ENCODE measurements around the gene PLOD3.

Gene PLOD3

DNA sequence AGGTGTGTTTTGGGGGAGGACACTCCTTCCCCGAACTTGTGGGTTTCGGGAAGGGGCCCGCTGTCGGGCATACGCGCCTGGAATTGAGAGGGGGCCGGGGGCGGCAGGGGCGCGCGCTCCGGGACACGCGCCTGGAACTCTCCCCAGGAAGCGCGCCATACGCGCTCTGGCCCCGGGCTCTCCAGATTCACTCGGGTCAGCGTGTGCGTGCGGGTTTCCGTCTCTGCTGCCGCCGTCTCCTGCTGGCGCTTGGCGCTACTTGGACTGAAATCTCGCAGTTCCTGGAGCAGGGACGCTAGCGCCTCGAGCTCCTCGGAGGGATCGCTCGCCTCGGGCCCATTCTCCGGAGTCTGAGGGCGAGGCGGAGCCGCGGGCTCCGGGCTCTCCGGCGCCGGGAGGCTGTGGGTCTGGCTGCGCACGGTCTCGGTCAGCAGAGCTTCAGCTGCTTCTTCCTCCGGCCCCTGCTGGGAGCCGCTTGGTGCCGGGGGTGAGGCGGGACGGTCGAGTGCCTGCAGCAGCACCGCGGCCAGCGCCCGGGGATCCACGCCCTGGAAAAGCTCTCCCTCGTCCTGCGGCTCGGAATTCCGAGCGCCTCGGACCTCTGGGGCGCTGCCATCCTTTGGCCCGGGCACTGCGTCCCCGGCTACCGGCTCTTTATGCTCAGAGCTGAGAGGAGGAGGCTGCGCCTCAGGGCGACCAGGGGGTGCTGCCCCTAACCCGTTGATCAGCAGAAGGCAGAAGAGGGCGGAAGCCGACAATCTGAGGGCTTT is 53.1 kb downstream of the PLOD3 start:
- peak; percentile 84 for DNase-seq

GRCh38 chr7:101163279-101164070 is 53.9 kb downstream of the PLOD3 start:
- DNase-seq: peak; percentile 93

- DNase-seq: peak; percentile 96
These were observed 54.7 kb downstream of the PLOD3 start for GRCh38 chr7:101162551-101163278.

GRCh38 chr7:101161692-101162471 is 55.5 kb downstream of the PLOD3 start:
- DNase-seq: no peak

DNA sequence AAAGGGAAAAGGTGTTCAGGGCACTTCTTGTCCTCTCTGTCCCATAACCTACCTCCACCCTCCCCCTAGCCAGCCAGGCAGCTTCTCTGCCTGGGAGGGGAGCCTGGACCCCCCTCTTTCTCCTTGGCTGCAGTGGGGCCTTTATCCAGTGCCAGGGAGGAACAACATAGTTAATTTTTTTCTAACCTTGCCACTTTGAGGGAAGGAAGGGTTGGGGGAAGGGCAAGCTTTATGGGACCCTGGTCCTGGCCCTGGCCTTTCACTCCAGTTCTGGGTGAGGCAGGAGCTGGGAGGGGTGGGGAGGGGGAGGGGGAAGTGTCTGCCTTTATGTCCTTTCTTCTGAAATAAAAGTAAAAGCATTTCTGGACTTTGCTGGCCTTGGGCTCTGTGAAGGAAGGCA is 56.5 kb downstream of the PLOD3 start:
- DNase-seq: no peak

DNA sequence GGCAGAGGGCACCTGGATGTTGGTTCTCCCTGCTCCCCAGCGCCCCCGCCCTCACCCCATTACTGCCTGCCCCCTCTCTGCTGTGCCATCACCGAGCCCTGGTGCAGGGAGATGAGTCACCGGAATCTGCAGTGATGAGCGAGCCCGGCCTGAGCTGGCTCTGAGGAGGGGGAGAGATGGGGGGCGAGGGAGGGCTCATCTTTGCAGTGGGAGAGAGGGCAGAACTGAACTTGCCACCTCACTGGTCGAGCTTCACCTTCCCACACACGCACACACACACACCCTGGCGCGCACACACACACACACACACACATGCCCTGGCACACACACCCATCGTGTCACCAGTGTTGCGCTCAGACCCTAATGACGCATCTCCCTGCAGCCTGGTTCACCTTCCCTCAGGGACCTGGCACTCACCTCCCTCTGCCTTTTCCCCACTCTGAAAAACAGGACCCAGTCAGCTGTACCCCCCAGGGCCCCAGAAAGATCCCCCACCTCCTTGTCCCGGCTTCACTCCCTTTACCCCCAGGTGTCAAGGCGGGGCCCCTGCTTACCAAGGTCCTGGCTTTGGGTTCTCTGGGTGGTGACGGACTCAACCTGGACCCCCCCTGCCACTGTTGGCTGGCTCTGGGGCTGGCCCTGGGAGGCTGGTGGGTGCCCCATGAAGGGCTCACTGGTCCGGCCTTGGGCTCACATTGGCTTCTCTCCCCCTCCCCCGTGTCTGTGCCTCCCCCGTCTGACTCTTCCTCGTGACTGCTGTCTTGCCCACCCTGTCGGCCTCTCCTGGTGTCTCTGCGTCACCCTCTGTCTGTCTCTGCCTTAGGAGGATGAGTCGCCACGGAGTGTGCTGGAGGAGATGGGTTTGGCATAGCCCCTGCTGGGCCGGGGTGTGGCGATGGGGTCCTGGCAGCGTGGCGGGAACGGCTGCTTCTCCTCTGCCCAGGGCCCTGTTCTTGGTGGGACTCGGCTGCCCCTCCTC is 57.4 kb downstream of the PLOD3 start:
- no peak for DNase-seq

- DNase-seq: no peak
These were observed 60.4 kb downstream of the PLOD3 start for GRCh38 chr7:101156866-101157589.

DNA sequence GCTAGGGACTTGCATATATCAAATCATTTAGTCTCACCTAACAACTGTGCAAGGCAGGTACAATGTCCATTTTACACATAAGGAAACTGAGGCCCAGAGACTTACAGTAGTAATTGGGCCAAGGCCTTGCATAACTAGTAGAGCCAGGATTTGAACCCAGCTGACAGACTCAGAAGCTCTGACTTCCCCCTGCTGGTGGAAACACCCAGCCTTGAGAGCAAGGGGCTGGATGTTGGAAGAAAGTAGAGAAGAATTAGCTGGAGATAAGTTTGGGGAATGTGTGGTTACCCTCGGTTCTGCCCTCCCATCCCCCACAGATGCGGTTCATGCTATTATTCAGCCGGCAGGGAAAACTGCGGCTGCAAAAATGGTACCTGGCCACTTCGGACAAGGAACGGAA is 61.1 kb downstream of the PLOD3 start:
- no peak for DNase-seq

Data from DMS53 (cell line).